NCI-H2227 (cell line): ENCODE data around the gene ADAM33.

Experiments used
- DNase-seq: peaks from one replicate; lab custom pipeline; 2025; ENCODE audit not compliant: unreplicated experiment; lab: John Stamatoyannopoulos, UW

ADAM33 gene

GRCh38 chr20:3652221-3652620 lies 29.6 kb downstream of the ADAM33 start:
- no peak for DNase-seq

DNA sequence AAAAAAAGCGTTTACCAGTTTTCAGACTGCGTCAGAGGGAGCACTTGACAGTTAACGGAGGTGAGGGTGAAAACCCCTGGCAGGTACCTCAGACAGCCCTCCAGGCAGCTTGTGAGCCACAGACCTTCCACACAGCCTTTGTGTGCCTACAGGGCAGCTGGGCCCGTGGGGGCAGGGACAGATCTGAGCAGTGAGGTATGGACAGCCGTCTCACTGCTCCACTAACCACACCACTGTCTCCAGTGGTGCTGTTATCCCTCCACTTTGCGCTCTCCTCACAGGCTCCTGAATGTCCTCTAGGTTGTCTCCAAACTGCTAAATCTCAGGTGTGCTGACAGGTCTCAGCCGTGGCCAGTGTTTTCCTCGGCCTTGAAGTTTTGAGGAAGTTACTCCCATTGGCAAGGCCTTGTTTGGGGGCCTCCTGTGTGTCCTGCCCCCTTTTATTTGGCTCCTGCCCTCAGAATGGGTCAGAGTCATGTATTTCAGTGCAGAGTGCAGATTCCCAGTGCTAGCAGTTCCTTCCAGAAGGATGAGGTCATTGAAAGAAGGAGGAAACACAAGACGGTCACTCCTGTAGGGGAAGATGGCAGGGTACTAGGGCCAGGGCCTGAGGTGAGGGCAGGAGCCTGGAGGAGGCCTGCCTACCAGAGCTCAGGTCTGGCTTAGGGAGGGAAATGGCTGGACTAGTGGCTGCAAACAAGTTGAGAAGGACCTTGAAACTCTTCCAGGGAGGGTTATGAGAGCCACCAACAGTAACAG lies 30.4 kb downstream of the ADAM33 start:
- DNase-seq, result no peak

DNA sequence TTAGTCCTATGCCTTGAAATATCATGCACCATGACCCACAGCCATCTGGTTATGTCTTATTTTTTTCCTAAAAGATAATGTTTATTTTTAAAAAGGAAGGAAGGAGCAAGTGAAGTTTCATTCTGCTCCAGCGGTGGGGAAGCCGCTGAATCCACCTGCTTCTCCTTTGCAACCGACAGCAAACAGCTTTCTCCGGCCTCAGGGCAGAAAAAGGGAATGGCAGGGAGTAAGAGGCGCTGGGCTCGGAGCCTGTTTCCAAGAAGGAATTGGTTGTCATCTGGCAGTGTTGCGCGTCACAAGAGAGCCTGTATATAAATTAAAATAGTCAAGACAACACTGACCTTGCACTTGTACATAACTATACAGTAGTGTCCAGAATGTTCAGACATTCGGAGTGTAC lies 32.9 kb downstream of the ADAM33 start:
- no peak for DNase-seq

- DNase-seq, result no peak
These were observed 34.3 kb downstream of the ADAM33 start for GRCh38 chr20:3647473-3647872.

- no peak for DNase-seq
These were observed 35.2 kb downstream of the ADAM33 start for GRCh38 chr20:3646651-3647050.

- DNase-seq, result no peak
These were observed 35.8 kb downstream of the ADAM33 start for GRCh38 chr20:3646067-3646440.

DNA sequence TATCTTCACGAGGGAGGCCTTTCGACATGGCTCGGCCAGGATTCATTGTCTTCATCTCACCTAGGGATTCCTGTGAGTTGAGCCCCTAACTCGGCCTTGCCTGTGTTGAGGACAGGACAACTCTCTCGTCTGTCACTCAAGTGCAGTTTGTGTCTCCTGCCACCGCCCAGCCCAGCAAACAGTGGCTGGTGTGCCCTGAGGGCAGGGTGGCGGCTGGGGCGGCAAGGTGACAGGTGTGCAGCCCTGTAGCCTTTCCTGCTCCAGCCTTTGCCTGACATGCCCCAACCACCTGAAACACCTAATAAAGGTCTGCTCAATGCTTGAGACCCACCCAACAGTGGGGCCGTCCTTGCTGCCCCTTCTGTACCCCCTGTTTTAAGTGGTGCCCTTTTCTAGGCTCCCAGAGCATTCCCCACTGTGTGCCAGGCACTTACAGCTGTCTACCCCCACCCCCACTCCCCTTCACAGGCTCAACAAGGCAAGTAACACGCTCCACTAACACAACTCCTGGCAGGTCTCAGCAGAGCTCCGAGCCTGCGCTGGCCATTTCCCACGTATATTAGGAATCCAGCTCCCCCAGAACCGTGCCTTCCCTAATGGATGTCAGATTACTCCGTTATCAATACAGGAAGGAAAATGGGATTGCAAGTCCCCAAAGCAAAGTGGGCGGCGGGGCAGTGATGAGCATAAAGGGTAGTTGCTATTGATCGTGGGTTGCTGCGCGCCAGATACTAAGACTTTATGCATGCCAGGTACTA lies 36.3 kb downstream of the ADAM33 start:
- DNase-seq, result no peak

DNA sequence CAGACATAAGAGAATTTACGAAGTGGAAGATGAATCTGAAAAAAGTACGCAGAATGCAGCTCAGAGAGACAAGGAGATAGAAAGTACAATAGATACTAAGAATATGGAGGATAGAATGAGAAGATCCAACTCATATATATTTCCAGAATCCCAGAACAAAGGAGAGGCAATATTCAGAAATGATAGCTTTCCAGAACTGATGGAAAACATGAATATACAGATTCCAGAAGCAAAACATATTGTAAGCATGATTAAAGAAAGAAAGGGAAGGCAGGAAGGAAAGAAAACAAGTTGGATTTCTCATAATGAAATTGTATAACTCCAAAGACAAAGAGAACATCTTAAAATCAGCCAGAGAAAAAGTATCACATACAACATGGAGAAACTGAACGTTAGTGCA lies 41.6 kb downstream of the ADAM33 start:
- no peak for DNase-seq

- no peak for DNase-seq
These were observed 46.5 kb downstream of the ADAM33 start for GRCh38 chr20:3635346-3635745.

- no peak for DNase-seq
These were observed 47.8 kb downstream of the ADAM33 start for GRCh38 chr20:3633913-3634478.

GRCh38 chr20:3632311-3633004 lies 49.4 kb downstream of the ADAM33 start:
- no peak for DNase-seq

DNA sequence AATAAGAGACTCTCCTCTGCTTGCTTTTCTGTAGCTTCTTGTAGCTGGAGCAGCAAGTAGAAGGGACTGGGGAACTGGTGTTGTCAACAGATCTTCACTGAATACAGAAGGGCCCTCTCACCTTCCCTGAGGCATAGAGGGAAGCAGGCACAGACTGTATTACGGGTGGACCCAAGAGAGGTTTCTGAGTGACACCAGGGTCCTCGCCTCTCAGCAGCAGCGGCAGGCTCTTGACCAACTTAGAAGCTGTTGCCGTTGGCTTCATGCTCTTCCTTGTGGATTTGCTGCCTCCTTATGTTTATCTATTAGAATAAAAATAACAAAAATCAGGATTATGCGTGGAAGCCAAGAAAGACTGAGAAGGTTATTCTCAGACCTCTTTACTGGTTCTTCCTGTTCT lies 50.3 kb downstream of the ADAM33 start:
- DNase-seq, result no peak

DNA sequence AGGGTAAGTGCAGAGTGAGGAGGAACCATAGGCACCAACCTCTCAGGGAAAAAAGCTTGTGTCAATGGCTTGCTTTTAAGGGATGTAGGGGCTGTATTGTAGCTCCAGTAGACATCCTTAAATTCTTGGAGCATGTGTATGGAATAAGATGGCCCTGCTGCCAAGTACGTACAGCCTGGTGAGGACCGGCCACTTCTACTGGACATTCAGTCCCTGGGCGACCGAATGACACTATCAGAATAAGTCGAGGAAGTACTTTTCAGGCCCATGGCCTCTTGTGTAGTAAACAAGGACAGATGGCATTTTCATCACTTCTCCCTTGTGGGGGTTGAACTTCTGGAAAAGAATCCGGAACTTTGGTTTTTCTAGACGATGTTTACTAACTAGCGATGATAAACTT lies 51.4 kb downstream of the ADAM33 start:
- DNase-seq, result no peak

GRCh38 chr20:3629893-3630292 lies 51.9 kb downstream of the ADAM33 start:
- no peak for DNase-seq

DNA sequence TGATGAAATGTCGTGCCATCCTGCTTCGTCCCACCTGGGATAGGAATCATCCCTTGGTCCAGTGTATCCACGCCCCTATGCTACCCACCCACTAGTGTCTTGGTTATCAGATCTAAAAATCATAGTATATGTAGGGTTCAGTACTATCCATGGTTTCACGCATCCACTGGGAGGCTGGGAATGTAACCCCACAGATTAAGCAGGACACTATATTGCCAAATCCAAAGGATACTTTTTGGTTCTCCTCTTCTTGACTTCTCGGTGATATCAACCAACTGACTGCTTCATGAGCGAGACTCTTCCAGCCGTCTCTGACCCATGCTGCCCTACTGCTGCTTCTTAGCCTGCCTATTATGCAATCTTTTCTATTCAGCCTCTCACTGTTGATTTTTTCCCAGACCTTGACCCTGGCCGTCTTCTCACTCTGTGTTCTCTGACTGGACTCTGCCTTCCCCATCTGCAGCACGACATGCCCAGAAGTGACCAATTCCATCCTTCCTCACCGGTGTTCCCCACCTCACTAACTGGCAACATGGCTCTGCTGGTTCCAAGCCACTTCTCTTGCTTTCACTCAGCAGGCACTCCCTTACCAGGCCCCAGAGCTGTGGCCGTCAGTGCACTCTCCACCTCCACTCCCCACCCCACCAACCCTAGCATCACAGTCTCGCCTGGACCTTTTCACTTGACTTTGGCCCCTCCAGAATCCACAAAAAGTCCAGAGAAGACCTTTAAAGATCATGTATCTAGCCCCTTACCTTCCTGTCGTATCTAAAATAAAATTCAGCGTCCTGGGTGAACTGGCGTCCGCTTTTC lies 53.1 kb downstream of the ADAM33 start:
- DNase-seq, result no peak

DNA sequence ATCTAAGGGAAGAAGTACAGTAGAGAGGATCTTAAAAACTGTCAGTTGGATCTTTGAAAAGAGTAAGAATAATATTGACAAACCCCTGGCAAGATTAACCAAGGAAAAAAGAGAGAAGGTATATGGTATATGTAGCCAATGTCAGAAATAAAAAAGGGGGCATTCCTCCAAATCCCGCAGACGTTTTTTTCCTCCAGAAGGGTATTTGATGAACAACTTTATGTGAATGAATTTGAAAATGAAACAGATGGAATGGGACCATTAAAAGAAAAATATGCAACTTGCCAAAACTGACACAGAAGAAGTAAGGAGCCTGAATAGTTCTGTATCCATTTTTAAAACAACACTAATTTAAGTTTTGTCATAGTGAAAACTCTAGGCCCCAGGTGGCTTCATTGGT lies 54.3 kb downstream of the ADAM33 start:
- no peak for DNase-seq

DNA sequence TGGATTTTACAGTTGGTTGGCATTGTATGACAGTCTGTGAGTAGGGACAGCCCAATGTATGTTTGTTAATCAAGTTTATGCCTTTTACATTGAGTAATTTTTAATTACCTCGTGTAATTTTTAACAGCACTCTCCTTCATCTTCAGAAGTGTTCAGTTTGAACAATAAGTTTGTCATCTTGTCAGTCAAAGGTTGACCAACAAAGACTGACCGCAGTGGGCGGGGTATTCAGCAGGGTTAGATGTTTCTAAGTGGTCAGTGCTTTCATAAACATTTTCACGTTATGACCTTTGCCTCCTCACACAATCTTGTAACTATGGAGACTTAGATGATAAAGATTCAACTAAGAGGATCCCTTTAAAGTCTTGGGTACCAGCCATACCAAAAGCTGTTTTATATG lies 59.4 kb downstream of the ADAM33 start:
- DNase-seq, result no peak

DNA sequence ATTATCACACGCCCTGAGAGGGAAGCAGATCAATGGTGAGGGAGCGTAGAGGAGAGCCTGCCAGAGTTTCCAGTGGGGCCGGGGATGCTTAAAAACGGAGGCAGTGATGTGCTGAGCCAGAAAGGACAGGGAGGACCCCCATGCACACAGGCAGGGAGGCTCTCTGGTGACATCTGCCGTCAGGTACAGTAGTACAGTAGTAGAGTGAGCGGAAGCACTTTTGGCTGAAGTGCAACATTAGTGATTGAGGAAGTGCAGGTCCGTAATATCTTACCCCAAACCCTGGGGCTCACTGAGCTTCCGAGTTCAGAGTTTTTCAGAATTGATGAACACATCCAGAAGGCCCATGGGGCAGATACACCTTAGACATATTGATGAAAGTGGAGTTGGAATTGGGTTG lies 60.7 kb downstream of the ADAM33 start:
- DNase-seq, result no peak
